Ishikawa (cell line): Measurements from ENCODE around the gene JUNB.

Source experiments
- CREB1 ChIP-seq: IDR thresholded peaks from 2 replicates; pipeline ENCODE4 v1.6.1; 2012; ENCODE audit warnings: low read depth
- EGR1 ChIP-seq: IDR thresholded peaks from 2 replicates; pipeline ENCODE4 v1.6.1; 2012
- EP300 ChIP-seq: IDR thresholded peaks from 2 replicates; pipeline ENCODE4 v1.6.1; 2012; ENCODE audit warnings: borderline replicate concordance
- NFIC ChIP-seq: IDR thresholded peaks from 2 replicates; pipeline ENCODE4 v1.6.1; 2012
- RAD21 ChIP-seq: IDR thresholded peaks from 2 replicates; pipeline ENCODE4 v1.6.1; 2012; ENCODE audit warnings: low read depth
- TAF1 ChIP-seq: IDR thresholded peaks from 2 replicates; pipeline ENCODE4 v1.6.1; 2012; ENCODE audit warnings: low read depth, mild to moderate bottlenecking
- TEAD4 ChIP-seq: IDR thresholded peaks from 2 replicates; pipeline ENCODE4 v1.6.1; 2012
- YY1 ChIP-seq: IDR thresholded peaks from 2 replicates; pipeline ENCODE4 v1.6.1; 2012; ENCODE audit warnings: low read depth
- ZBTB7A ChIP-seq: IDR thresholded peaks from 2 replicates; pipeline ENCODE4 v1.6.1; 2012; ENCODE audit warnings: low read depth
- TF ChIP-seq, protein P1 (sequence below): IDR thresholded peaks from 2 replicates; pipeline ENCODE4 v1.6.1; 2012
- TF ChIP-seq, protein P2 (sequence below): IDR thresholded peaks from 2 replicates; pipeline ENCODE4 v1.6.1; 2012; ENCODE audit warnings: low read depth, mild to moderate bottlenecking

GRCh38 chr19:12751635-12752034, 39.7 kb upstream of the JUNB start, which contains the start of gene BEST2:
- no peak for TF ChIP-seq CREB1
- TF ChIP-seq TEAD4: no peak
- TF ChIP-seq, protein P1, sequence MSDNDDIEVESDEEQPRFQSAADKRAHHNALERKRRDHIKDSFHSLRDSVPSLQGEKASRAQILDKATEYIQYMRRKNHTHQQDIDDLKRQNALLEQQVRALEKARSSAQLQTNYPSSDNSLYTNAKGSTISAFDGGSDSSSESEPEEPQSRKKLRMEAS: no peak
- TF ChIP-seq EP300: no peak
- no peak for TF ChIP-seq EGR1
- TF ChIP-seq, protein P2, sequence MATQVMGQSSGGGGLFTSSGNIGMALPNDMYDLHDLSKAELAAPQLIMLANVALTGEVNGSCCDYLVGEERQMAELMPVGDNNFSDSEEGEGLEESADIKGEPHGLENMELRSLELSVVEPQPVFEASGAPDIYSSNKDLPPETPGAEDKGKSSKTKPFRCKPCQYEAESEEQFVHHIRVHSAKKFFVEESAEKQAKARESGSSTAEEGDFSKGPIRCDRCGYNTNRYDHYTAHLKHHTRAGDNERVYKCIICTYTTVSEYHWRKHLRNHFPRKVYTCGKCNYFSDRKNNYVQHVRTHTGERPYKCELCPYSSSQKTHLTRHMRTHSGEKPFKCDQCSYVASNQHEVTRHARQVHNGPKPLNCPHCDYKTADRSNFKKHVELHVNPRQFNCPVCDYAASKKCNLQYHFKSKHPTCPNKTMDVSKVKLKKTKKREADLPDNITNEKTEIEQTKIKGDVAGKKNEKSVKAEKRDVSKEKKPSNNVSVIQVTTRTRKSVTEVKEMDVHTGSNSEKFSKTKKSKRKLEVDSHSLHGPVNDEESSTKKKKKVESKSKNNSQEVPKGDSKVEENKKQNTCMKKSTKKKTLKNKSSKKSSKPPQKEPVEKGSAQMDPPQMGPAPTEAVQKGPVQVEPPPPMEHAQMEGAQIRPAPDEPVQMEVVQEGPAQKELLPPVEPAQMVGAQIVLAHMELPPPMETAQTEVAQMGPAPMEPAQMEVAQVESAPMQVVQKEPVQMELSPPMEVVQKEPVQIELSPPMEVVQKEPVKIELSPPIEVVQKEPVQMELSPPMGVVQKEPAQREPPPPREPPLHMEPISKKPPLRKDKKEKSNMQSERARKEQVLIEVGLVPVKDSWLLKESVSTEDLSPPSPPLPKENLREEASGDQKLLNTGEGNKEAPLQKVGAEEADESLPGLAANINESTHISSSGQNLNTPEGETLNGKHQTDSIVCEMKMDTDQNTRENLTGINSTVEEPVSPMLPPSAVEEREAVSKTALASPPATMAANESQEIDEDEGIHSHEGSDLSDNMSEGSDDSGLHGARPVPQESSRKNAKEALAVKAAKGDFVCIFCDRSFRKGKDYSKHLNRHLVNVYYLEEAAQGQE: no peak
- TF ChIP-seq ZBTB7A: no peak
- TF ChIP-seq TAF1: no peak
- no peak for TF ChIP-seq RAD21
- TF ChIP-seq NFIC: no peak
- TF ChIP-seq YY1: no peak
